ENCODE results near the gene METTL13. TPM values are rescaled to one million over a fixed set of nuclear protein-coding genes. Genes with fewer than 3 reads are reported as not detected.

Gene METTL13
- total RNA-seq (38.0 and 38.5 TPM in 2 replicates), polyA plus RNA-seq (27.3 and 42.4 TPM in 2 replicates), polyA minus RNA-seq (ENCODE audit: low replicate concordance) (34.0 and 34.4 TPM in 2 replicates)
- 28.0 and 41.2 TPM in 2 replicates for polyA plus RNA-seq (2012)

GRCh38 chr1:171781176-171781875 lies at the start of gene METTL13:
Gene METTL13 (plus strand): TSS chr1:171781660. CDS start chr1:171781968, 308 bp downstream.
- H3K36me3 ChIP-seq (ENCODE audit: control insufficient read depth, insufficient read depth, low read length): peaks cover 12% of the 10 kb centered on the region
- H3K9ac ChIP-seq (ENCODE audit: insufficient read depth, low read length): peak within 1 kb of the TSS; percentile 63
- peaks cover 37% of the 10 kb centered on the region for H3K79me2 ChIP-seq (ENCODE audit: control insufficient read depth, insufficient read depth, low read length)
- no peaks in the 10 kb centered on the region for H3K9me3 ChIP-seq (ENCODE audit: control insufficient read depth, insufficient read depth, low read depth, low read length)
- peak within 1 kb of the TSS; percentile 94 for H3K4me2 ChIP-seq (ENCODE audit: extremely low read depth, insufficient read depth, low read length)
- DNase-seq (ENCODE audit: low read depth in 2 of 2): peak; percentile 99 to 100
- peak within 1 kb of the TSS; percentile 86 for H3K27ac ChIP-seq (ENCODE audit: insufficient read depth, low read length)
- H3K4me3 ChIP-seq (replicated peaks in 1 of 4; ENCODE audit: control extremely low read depth in 1 of 4, insufficient read depth in 1 of 4, low read depth in 3 of 4, low read length in 4 of 4): peak within 1 kb of the TSS; percentile 62 to 100 (median 91)
- no peaks in the 10 kb centered on the region for H4K20me1 ChIP-seq (ENCODE audit: control insufficient read depth, extremely low read depth, insufficient read depth, low read length)
- TF ChIP-seq EZH2 (IDR thresholded peaks at IDR 0.05; ENCODE audit: low read length, missing control alignments) (no peak), CTCF (conservative IDR thresholded peaks at IDR 0.05 in 1 of 2, IDR thresholded peaks at IDR 0.05 in 1 of 2; ENCODE audit: low read depth in 1 of 2, low read length in 2 of 2) (no peak)
- H2AFZ ChIP-seq (ENCODE audit: low read length): peak within 1 kb of the TSS; percentile 94
- peaks cover 9% of the 10 kb centered on the region for H3K4me1 ChIP-seq (ENCODE audit: control insufficient read depth, extremely low read depth, insufficient read depth, low read length)
- no peaks in the 10 kb centered on the region for H3K27me3 ChIP-seq (ENCODE audit: control insufficient read depth, insufficient read depth, low read length)

- H3K9ac ChIP-seq (ENCODE audit: insufficient read depth, low read length): no peak overlapping the region
- H2AFZ ChIP-seq (ENCODE audit: low read length): no peak overlapping the region
- H3K9me3 ChIP-seq (ENCODE audit: control insufficient read depth, insufficient read depth, low read depth, low read length): no peaks in the 10 kb centered on the region
- no peaks in the 10 kb centered on the region for H3K27me3 ChIP-seq (ENCODE audit: control insufficient read depth, insufficient read depth, low read length)
- H3K27ac ChIP-seq (ENCODE audit: insufficient read depth, low read length): no peak overlapping the region
- no peak overlapping the region for H3K4me2 ChIP-seq (ENCODE audit: extremely low read depth, insufficient read depth, low read length)
- no peak overlapping the region for H3K4me3 ChIP-seq (replicated peaks in 1 of 4; ENCODE audit: control extremely low read depth in 1 of 4, insufficient read depth in 1 of 4, low read depth in 3 of 4, low read length in 4 of 4)
- DNase-seq (ENCODE audit: low read depth in 2 of 2): no peak
- peaks cover 43% of the 10 kb centered on the region for H3K79me2 ChIP-seq (ENCODE audit: control insufficient read depth, insufficient read depth, low read length)
- peaks cover 1% of the 10 kb centered on the region for H3K36me3 ChIP-seq (ENCODE audit: control insufficient read depth, insufficient read depth, low read length)
- H4K20me1 ChIP-seq (ENCODE audit: control insufficient read depth, extremely low read depth, insufficient read depth, low read length): no peaks in the 10 kb centered on the region
- TF ChIP-seq EZH2 (IDR thresholded peaks at IDR 0.05; ENCODE audit: low read length, missing control alignments) (no peak), CTCF (conservative IDR thresholded peaks at IDR 0.05 in 1 of 2, IDR thresholded peaks at IDR 0.05 in 1 of 2; ENCODE audit: low read depth in 1 of 2, low read length in 2 of 2) (no peak)
- peaks cover 7% of the 10 kb centered on the region for H3K4me1 ChIP-seq (ENCODE audit: control insufficient read depth, extremely low read depth, insufficient read depth, low read length)
Measured at GRCh38 chr1:171736196-171736595, 45.3 kb upstream of the METTL13 start.

GRCh38 chr1:171738911-171739310 lies 42.5 kb upstream of the METTL13 start:
- Histone ChIP-seq H2AFZ (ENCODE audit: low read length) (no peak overlapping the region), H3K4me1 (ENCODE audit: control insufficient read depth, extremely low read depth, insufficient read depth, low read length) (peaks cover 15% of the 10 kb centered on the region), H3K27ac (ENCODE audit: insufficient read depth, low read length) (peak overlapping the region; percentile 67), H3K4me2 (ENCODE audit: extremely low read depth, insufficient read depth, low read length) (no peak overlapping the region), H4K20me1 (ENCODE audit: control insufficient read depth, extremely low read depth, insufficient read depth, low read length) (no peaks in the 10 kb centered on the region), H3K9me3 (ENCODE audit: control insufficient read depth, insufficient read depth, low read depth, low read length) (no peaks in the 10 kb centered on the region), H3K79me2 (ENCODE audit: control insufficient read depth, insufficient read depth, low read length) (peaks cover 39% of the 10 kb centered on the region), H3K36me3 (ENCODE audit: control insufficient read depth, insufficient read depth, low read length) (peaks cover 1% of the 10 kb centered on the region), H3K4me3 (replicated peaks in 1 of 4; ENCODE audit: control extremely low read depth in 1 of 4, insufficient read depth in 1 of 4, low read depth in 3 of 4, low read length in 4 of 4) (peak overlapping the region in 1 of 4 experiments; percentile 90), H3K9ac (ENCODE audit: insufficient read depth, low read length) (no peak overlapping the region), H3K27me3 (ENCODE audit: control insufficient read depth, insufficient read depth, low read length) (no peaks in the 10 kb centered on the region)
- DNase-seq (ENCODE audit: low read depth in 2 of 2): peak in 1 of 2 donors; percentile 13
- TF ChIP-seq CTCF (conservative IDR thresholded peaks at IDR 0.05 in 1 of 2, IDR thresholded peaks at IDR 0.05 in 1 of 2; ENCODE audit: low read depth in 1 of 2, low read length in 2 of 2): no peak
- TF ChIP-seq EZH2 (IDR thresholded peaks at IDR 0.05; ENCODE audit: low read length, missing control alignments): no peak
